ENCODE results near the gene SKI. TPM values are rescaled to one million over a fixed set of nuclear protein-coding genes. Genes with fewer than 3 reads are reported as not detected.

The SKI gene
- polyA plus RNA-seq, 3 donors = 9.5 to 69.2 (median 36.3) TPM

- 0 to 3% (median 3%) methylated on average over 27 to 39 of the region's 60 CpGs for WGBS, 3 donors
- no peak overlapping the region for H3K27ac ChIP-seq (ENCODE audit: low read depth, low read length)
Observed at GRCh38 chr1:2204415-2205190, 23.5 kb upstream of the SKI start.

GRCh38 chr1:2205191-2205952 is 22.7 kb upstream of the SKI start:
- peak overlapping the region; percentile 32 for H3K27ac ChIP-seq (ENCODE audit: low read depth, low read length)
- WGBS, 3 donors = 11 to 15% (median 14%) methylated on average over 78 to 81 of the region's 84 CpGs

GRCh38 chr1:2206813-2207487 is 21.2 kb upstream of the SKI start:
- WGBS, 3 donors = 70 to 83% (median 75%) methylated on average over 14 to 16 of the region's 16 CpGs
- peak overlapping the region; percentile 55 for H3K27ac ChIP-seq (ENCODE audit: low read depth, low read length)

GRCh38 chr1:2208309-2209239 is 19.5 kb upstream of the SKI start:
- no peak overlapping the region for H3K27ac ChIP-seq (ENCODE audit: low read depth, low read length)
- WGBS, 3 donors = 42 to 70% (median 53%) methylated on average over 23 to 24 of the region's 24 CpGs

GRCh38 chr1:2209400-2210083 is 18.6 kb upstream of the SKI start:
- WGBS, 3 donors = 58 to 71% (median 63%) methylated on average over 18 of the region's 18 CpGs
- no peak overlapping the region for H3K27ac ChIP-seq (ENCODE audit: low read depth, low read length)

GRCh38 chr1:2210084-2210653 is 17.9 kb upstream of the SKI start:
- H3K27ac ChIP-seq (ENCODE audit: low read depth, low read length) = no peak overlapping the region
- WGBS, 3 donors = 83 to 85% (median 85%) methylated on average over 17 to 19 of the region's 19 CpGs

DNA sequence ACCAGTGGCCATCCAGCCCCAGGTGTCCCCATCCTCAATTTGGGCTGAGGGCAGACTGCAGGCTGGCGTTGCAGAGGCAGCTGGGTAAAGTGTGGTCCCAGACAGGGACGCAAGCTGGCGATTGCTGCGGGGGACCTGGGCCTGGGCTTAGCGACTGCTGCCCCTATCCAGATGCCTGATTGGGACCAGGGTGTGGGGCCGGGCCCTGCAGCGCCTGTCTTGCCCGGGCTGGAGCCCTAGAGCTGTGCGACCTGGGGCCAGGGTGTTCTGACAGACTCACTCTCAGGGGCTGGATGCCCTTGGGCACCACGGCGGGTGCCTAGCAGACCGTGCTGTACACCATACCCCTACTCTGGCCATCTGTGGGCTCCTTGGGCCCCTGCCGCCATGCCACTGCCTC is 17.3 kb upstream of the SKI start:
- 95% methylated on average over 13 of the region's 13 CpGs for WGBS, 3 donors
- H3K27ac ChIP-seq (ENCODE audit: low read depth, low read length) = no peak overlapping the region

- 32 to 49% (median 39%) methylated on average over 9 to 10 of the region's 10 CpGs for WGBS, 3 donors
- no peak overlapping the region for H3K27ac ChIP-seq (ENCODE audit: low read depth, low read length)
Observed at GRCh38 chr1:2212274-2212531, 15.9 kb upstream of the SKI start.

DNA sequence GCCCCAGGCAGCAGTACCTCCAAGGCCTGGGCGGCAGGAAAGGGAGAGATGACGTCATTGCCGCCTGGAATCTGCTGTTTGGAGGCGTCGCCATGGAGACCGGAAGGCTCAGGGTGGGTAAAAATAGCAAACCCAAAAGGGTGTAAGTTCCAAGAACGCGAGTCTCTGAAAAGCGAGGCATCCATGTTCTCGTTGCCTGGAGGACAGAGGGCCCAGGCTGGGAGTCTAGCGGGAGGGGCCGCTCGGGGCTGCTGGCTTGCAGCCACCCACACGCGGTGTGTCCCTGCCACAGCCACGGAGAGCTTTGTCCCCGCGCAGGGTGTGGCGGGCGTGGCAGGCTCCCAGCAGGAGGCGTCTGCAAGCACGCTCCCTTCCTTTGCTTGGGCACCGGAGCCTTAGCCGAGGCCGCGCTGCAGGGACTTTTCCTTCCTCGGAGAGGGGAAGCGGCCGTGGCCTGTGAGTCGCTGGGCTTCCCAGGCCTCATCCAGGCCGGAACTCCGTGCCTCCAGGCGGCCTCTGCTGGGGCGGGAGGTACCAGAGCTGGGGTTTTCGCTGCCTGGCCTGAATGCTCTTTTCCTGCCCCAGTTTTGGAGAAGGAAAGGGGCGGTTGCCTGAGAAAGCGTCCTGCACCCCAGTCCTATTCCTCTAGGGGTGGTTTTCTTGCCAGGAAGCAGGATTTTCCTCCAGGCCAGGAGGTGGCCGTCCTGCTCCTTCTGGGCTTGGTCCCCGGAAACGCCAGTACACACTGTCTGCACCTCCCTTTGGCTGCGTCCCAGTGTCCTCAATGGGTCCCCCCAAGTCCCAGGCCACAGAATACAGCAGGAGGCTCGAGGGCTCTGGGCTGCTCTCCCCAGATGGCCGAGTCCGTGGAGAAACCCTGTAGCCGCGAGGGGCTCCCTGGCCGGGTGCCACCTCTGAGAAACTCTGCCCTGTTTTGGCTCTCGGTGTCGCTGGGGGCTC is 15.3 kb upstream of the SKI start:
- H3K27ac ChIP-seq (ENCODE audit: low read depth, low read length) = peak overlapping the region; percentile 88
- 7 to 20% (median 7%) methylated on average over 46 to 49 of the region's 49 CpGs for WGBS, 3 donors

DNA sequence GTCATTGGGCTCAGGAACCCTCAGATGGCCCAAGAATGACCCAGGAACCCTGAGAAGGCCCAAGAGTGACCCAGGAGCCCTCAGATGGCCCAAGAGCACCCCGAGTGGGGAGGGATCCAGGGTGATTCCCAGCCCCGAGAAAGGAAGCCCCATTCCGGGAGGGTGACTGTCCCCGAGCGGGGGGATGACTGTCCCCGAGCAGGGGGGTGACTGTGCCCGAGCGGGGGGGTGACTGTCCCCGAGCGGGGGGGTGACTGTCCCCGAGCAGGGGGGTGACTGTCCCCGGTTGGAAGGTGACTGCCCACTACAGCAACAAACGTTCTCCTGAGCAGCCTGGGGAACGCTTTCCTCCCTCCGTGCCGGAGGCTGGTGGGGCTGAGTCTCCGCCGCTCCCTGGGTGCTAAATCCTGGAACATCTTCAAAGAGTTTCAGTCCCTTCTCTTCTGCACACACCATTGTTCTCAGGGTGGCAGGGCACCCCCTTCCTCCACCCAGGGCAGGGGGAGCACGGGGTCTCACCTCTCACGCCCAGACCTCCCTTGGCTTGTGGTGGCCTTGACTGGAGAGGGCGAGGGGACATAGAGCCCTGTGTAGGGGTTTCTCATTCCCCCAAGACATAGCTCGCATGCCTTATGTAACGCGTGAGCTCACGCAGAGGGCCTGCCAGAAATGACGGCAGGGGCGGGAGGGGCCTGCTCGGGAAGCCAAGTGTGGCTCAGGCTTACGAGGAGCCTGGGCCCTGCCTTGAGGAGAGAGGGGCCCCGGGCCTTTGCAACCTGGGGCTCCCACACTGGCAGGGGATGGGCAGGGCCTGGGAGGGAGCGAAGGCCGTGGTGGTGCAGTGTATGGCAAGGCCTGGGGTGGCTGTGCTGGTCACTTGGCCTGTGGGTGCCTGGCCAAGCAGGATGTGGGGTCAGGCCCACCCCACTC is 14.3 kb upstream of the SKI start:
- H3K27ac ChIP-seq (ENCODE audit: low read depth, low read length) = peak overlapping the region; percentile 88
- WGBS, 3 donors = 36 to 73% (median 44%) methylated on average over 29 to 32 of the region's 32 CpGs

DNA sequence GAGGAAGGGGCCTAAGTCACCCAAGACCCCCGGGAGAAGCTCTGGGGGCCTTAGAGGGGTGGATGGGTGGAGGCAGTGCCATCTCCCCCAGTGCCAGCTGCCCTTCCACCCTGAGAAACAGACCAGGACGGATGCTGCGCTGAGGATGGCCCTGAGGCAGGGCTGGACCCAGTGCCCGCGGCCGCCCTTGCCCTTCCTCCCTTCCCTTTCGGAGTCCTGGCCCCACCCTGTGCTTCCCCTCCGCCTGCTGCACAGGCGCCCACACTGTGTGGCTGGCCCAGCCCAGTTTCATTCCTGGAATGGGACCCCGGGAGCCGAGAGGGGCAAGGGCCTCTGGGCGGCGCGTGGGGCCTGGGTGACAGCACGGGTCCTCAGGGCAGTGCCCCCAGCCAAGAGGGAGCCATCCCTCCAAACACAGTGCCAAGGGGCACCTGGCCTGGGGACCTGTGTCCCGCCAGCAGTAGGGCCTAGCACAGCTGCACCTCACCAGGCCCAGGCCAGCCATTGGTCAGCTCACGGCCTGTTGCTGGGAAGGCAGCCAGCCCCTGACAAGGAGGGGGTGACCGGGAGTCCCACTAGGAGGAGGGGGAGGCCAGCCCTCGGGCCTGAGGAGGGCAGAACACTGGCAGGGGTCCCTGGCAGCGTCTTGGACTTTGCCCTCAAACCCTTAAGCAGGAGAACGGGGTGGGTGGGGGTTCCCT is 13.4 kb upstream of the SKI start:
- H3K27ac ChIP-seq (ENCODE audit: low read depth, low read length) = peak overlapping the region; percentile 39
- 31 to 61% (median 45%) methylated on average over 21 of the region's 21 CpGs for WGBS, 3 donors

DNA sequence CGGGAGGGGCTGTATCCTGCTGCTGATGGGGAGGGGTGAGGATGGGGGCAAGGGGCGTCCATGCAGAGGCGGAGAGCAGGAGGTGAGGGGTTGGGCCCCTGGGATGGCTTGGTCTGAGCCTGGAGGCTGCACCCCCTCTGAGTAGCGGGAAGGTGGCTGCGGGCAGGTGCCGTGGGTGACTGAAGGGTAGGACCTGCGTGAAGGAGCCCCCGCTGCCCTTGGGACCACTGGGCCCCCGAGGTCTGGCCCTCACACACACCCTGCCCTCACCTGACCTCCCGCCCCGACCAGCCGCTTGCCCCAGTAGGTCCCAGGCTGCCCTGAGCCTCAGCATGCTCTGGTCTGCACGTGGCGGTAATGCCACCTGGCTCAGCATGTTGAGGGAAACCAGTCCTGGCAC is 12.8 kb upstream of the SKI start:
- 92 to 95% (median 94%) methylated on average over 13 to 14 of the region's 14 CpGs for WGBS, 3 donors
- H3K27ac ChIP-seq (ENCODE audit: low read depth, low read length) = peak overlapping the region; percentile 39

DNA sequence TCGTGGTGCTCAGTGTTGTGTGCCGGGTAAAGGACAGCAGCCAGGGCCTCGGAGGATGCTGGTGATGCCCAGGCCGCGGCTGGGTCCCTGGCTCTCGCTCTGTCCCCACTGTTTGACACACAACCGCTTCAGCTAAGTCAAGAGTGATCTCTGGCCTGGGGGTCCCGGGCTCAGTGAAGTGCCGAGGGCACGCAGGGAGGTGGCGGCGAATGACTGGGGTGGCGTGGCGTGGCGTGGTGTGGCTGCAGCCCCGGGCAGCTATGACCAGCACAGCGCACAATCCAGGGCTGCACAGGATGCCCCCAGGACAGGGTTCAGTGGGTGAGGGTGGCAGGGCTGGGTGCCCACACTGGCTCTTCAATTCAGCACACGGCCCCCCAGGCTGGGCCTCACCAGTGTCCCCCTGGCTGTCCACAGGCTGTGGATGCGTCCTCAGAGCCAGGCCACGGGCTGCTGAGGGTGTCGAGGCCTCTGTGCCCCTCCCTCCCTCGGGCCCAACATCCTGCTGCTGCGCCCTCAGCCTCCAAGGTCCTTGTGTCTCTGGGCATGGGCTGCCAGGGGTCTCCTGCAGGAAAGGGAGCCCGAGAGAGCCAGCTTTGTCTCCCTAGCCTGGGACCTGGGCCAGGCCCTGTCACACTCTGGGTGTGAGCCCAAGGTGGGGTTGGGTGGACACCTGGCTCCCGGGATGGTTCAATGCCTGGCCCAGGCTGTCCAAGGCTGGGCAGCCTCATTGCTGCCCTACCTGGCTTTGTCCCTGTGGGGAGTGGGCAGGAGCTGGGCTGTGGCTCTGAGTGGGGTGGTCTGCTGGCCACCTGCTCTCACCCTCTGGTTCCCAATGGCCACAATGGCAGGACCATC is 12.0 kb upstream of the SKI start:
- H3K27ac ChIP-seq (ENCODE audit: low read depth, low read length) = no peak overlapping the region
- 88 to 95% (median 92%) methylated on average over 25 of the region's 25 CpGs for WGBS, 3 donors

- WGBS, 3 donors = 77 to 85% (median 84%) methylated on average over 7 of the region's 7 CpGs
- no peak overlapping the region for H3K27ac ChIP-seq (ENCODE audit: low read depth, low read length)
Observed at GRCh38 chr1:2216767-2217058, 11.4 kb upstream of the SKI start.
